CD8-positive, alpha-beta memory T cell (primary cell): ENCODE measurements around the gene GALNT10. TPM values are rescaled to one million over a fixed set of nuclear protein-coding genes. Genes with fewer than 3 reads are reported as not detected.

ENCODE experiments used
- CTCF ChIA-PET: fragments of 350-600 bp; sonication (Branson Sonifier 250); formaldehyde crosslinking; loops from one replicate; lab custom pipeline; 2021; ENCODE audit warnings: antibody characterized with exemption; lab: Charles Lee
- POLR2A ChIA-PET: fragments of 350-600 bp; sonication (Branson Sonifier 250); formaldehyde crosslinking; loops from one replicate; lab custom pipeline; 2021; ENCODE audit warnings: antibody characterized with exemption; lab: Charles Lee
- DNase-seq, 5 donors: peaks; one replicate each; pipeline versions ENCODE4 v3.0.0 to v3.0.0-alpha.2; 2020 to 2022; ENCODE audit warnings: mixed read lengths in 1 of 5
- H3K27ac ChIP-seq: one replicate; pipeline ENCODE4 v1.7.0; 2013; ENCODE audit warnings: low read depth, mild to moderate bottlenecking, low read length, moderate library complexity
- H3K27me3 ChIP-seq: 2 replicates; pipeline ENCODE4 v1.7.0; 2013; ENCODE audit warnings: low read length, mild to moderate bottlenecking; ENCODE audit not compliant: insufficient read depth, poor library complexity, severe bottlenecking
- H3K36me3 ChIP-seq: 2 replicates; pipeline ENCODE4 v1.7.0; 2013; ENCODE audit warnings: mild to moderate bottlenecking, low read length, moderate library complexity; ENCODE audit not compliant: insufficient read depth
- H3K4me1 ChIP-seq: 2 replicates; pipeline ENCODE4 v1.7.0; 2013; ENCODE audit warnings: mild to moderate bottlenecking, low read length, moderate library complexity; ENCODE audit not compliant: insufficient read depth
- H3K4me3 ChIP-seq: 2 replicates; pipeline ENCODE4 v1.7.0; 2013; ENCODE audit warnings: mild to moderate bottlenecking, low read length
- H3K9me3 ChIP-seq: 2 replicates; pipeline ENCODE4 v1.7.0; 2013; ENCODE audit warnings: mild to moderate bottlenecking, low read length
- H3K27ac Mint-ChIP-seq, 8 donors: one replicate each; pipeline ENCODE4 v1.8.0; 2020 to 2021; ENCODE audit warnings: mixed read lengths in 8 of 8, mild to moderate bottlenecking in 6 of 8, inconsistent platforms in 3 of 8, moderate library complexity in 3 of 8
- H3K27me3 Mint-ChIP-seq, 2 donors: one replicate each; pipeline ENCODE4 v1.8.0; 2020 to 2021; ENCODE audit warnings: mixed read lengths in 2 of 2, mild to moderate bottlenecking in 1 of 2, moderate library complexity in 1 of 2
- H3K36me3 Mint-ChIP-seq, 3 donors: one replicate each; pipeline ENCODE4 v1.8.0; 2020 to 2021; ENCODE audit warnings: mixed read lengths in 3 of 3, inconsistent platforms in 1 of 3, mild to moderate bottlenecking in 1 of 3
- H3K4me1 Mint-ChIP-seq, 3 donors: one replicate each; pipeline ENCODE4 v1.8.0; 2020 to 2021; ENCODE audit warnings: mixed read lengths in 3 of 3, inconsistent platforms in 1 of 3, mild to moderate bottlenecking in 1 of 3
- H3K4me3 Mint-ChIP-seq, 7 donors: one replicate each; pipeline ENCODE4 v1.8.0; 2020 to 2021; ENCODE audit warnings: mixed read lengths in 7 of 7, mild to moderate bottlenecking in 6 of 7, moderate library complexity in 4 of 7, inconsistent platforms in 2 of 7
- H3K9me3 Mint-ChIP-seq, 5 donors: one replicate each; pipeline ENCODE4 v1.8.0; 2020 to 2022; ENCODE audit warnings: mixed read lengths in 5 of 5, mild to moderate bottlenecking in 3 of 5, moderate library complexity in 2 of 5, inconsistent platforms in 1 of 5
- polyA plus RNA-seq: library from polyadenylated mRNA; unstranded; fragments of 300-500 nt; fragmentation: Illumina TruSeq; gene quantifications from one replicate; pipeline ENCODE4 v1.2.3, GENCODE V29; 2021
- total RNA-seq, 2 experiments: library from RNA; stranded (reverse); gene quantifications; one replicate each; pipeline ENCODE4 v1.2.3, GENCODE V29; 2021

Gene GALNT10
- total and polyA plus RNA-seq, 3 experiments from 2014 or later: 27.6 to 32.1 (median 28.0) TPM

DNA sequence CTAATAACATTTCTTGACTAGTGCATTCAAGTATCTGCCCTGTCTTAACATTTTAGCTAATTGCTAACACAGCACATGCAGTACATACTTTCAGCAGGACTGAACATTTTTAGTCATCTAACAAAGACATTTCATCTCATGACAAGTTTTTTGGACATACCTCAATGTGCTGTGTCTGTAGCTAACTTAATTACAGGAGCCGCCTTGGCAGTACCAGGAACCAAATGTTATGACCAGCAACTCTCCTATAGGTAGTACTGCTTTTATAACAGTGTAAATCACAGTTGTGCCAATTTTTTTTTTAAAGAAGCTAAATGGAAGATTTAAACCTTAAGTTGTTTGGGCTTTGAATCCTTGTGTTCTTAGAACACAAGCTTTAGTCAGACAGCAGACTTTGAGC, 155.9 kb downstream of the GALNT10 start:
- H3K4me3 Mint-ChIP-seq: no peak overlapping the region
- H3K36me3 Mint-ChIP-seq: peaks cover 0 to 23% (median 4%) of the 10 kb centered on the region in 3 donors
- H3K4me3 ChIP-seq: no peak overlapping the region
- H3K9me3 Mint-ChIP-seq: no peaks in the 10 kb centered on the region
- no peaks in the 10 kb centered on the region for H3K27me3 Mint-ChIP-seq
- no peak for DNase-seq
- H3K4me1 Mint-ChIP-seq: peaks cover 2 to 6% (median 3%) of the 10 kb centered on the region in 3 donors
- no peaks in the 10 kb centered on the region for H3K27me3 ChIP-seq
- H3K9me3 ChIP-seq: no peaks in the 10 kb centered on the region
- CTCF ChIA-PET: no interaction called here
- H3K4me1 ChIP-seq: no peaks in the 10 kb centered on the region
- H3K27ac ChIP-seq: no peak overlapping the region
- no peak overlapping the region for H3K27ac Mint-ChIP-seq
- H3K36me3 ChIP-seq: no peaks in the 10 kb centered on the region
- POLR2A ChIA-PET: no interaction called here

DNA sequence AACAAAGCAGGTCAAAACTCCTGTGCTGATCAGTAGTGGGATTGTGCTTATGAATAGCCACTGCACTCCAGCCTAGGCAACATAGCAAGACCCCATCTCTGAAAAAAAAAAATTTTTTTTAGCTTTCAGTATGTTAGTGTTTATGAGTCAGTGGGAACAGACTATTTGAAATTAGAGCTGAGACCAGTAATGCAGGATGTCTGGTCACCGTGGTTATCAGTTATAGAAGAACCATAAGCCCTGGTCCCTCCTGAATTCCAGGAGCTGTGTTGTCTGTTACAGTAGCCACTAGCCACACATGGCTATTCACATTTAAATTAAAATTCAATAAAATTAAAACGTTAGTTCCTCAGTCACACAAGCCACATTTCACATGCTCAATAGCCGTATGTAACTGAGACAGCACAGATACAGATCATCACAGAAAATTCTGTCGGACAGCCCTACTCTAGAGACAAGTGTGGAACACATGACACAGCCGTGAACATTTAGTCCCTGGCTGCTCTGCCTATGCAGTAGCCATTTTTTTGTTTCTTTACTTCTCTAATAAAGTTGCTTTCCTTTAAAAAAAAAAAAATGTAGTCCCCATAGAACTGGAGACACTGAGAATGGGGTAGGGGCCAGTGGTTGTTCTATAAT, 159.2 kb downstream of the GALNT10 start:
- DNase-seq: no peak
- H3K27me3 ChIP-seq: no peaks in the 10 kb centered on the region
- H3K9me3 ChIP-seq: no peaks in the 10 kb centered on the region
- no peaks in the 10 kb centered on the region for H3K36me3 ChIP-seq
- Mint-ChIP-seq H3K9me3 (no peaks in the 10 kb centered on the region), H3K27me3 (no peaks in the 10 kb centered on the region), H3K27ac (no peak overlapping the region), H3K4me3 (no peak overlapping the region), H3K4me1 (peaks cover 14 to 16% (median 14%) of the 10 kb centered on the region in 3 donors), H3K36me3 (peaks cover 0 to 19% (median 6%) of the 10 kb centered on the region in 3 donors)
- ChIA-PET CTCF (interaction anchor here (1.2 kb wide), 1 partner anchor 9 kb away, joined by 3 read pairs; no protein-coding TSS in a partner anchor), POLR2A (no interaction called here)
- no peaks in the 10 kb centered on the region for H3K4me1 ChIP-seq
- H3K27ac ChIP-seq: no peak overlapping the region
- H3K4me3 ChIP-seq: no peak overlapping the region

DNA sequence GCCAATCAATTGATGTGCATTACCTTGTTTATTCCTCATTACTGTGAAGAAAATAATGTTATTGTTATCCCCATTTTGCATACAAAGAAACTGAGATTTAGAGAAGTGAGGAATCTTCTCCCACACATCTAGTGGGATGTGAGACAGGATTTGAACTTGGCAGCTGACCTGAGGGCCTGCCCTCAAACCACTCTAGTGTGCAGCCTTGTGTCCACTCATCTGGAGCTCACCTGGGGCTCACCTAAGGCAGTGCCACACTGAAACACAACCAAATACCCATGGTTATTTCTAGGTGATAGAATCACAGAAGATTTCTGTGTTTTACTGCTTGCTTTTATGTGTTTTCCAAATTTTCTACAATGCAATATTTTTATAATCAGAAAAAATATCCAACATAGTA, 160.6 kb downstream of the GALNT10 start:
- H3K4me1 Mint-ChIP-seq: peaks cover 16 to 24% (median 17%) of the 10 kb centered on the region in 3 donors
- POLR2A ChIA-PET: no interaction called here
- Histone ChIP-seq H3K9me3 (no peaks in the 10 kb centered on the region), H3K4me1 (no peaks in the 10 kb centered on the region), H3K36me3 (no peaks in the 10 kb centered on the region), H3K27ac (no peak overlapping the region), H3K4me3 (no peak overlapping the region), H3K27me3 (no peaks in the 10 kb centered on the region)
- no peak overlapping the region for H3K27ac Mint-ChIP-seq
- H3K4me3 Mint-ChIP-seq: no peak overlapping the region
- DNase-seq: no peak
- CTCF ChIA-PET: no interaction called here
- no peaks in the 10 kb centered on the region for H3K27me3 Mint-ChIP-seq
- H3K36me3 Mint-ChIP-seq: peaks cover 0 to 24% (median 6%) of the 10 kb centered on the region in 3 donors
- H3K9me3 Mint-ChIP-seq: no peaks in the 10 kb centered on the region

DNA sequence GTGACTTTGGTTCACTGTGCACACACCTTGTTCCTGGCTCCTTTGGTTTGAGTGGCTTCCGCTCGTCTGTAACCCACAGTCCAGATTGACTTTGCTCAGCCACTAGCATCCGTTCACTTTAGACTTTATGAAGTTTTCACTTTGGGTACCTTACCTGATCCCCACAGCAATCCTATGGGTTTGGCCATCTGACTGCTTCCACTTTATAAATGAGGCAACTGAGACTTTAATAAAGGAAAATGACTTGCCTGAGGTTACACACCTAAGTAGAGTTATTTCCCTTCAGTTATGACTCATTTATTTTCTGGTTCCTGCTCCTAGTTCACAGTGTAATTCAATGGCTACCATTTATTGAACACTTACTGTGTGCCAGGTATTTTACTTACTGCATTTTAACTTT, 161.0 kb downstream of the GALNT10 start:
- no peaks in the 10 kb centered on the region for H3K27me3 Mint-ChIP-seq
- peak overlapping the region in 1 of 8 donors; percentile 1 for H3K27ac Mint-ChIP-seq
- H3K4me1 ChIP-seq: no peaks in the 10 kb centered on the region
- H3K9me3 Mint-ChIP-seq: no peaks in the 10 kb centered on the region
- DNase-seq: no peak
- ChIA-PET CTCF (no interaction called here), POLR2A (no interaction called here)
- no peak overlapping the region for H3K4me3 Mint-ChIP-seq
- peaks cover 17 to 25% (median 18%) of the 10 kb centered on the region in 3 donors for H3K4me1 Mint-ChIP-seq
- no peaks in the 10 kb centered on the region for H3K36me3 ChIP-seq
- H3K4me3 ChIP-seq: no peak overlapping the region
- H3K27ac ChIP-seq: no peak overlapping the region
- no peaks in the 10 kb centered on the region for H3K9me3 ChIP-seq
- H3K36me3 Mint-ChIP-seq: peaks cover 0 to 25% (median 6%) of the 10 kb centered on the region in 3 donors
- H3K27me3 ChIP-seq: no peaks in the 10 kb centered on the region

DNA sequence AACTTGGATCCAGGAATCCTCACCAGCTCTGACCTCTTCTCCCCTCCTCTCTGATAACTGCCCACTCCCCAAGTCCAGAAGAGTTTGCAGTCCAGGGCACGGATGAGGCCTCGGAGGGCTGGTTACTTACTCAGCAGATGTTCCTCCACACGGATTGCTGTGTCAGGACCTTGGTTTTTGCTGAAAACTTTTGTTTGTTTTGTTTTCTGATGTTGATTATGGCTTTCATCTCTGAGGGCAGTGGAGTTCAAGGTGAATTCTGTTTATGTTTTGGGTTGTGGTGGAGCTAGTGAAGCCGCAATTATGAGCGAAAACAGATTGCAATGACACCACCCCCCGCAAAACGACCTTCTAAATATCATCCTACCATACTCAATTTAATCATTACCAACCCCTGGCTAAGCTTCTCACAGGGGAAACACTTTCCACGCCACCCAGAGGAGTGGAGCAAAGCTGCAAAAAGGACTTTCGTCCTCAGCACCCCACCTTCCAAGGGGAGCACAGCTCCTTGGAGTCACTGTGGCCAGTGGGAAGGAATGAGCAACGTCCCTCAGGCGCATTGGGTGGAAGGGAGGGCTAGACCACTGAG, 162.5 kb downstream of the GALNT10 start:
- Mint-ChIP-seq H3K27ac (peak overlapping the region in 1 of 8 donors; percentile 91), H3K36me3 (peaks cover 0 to 26% (median 9%) of the 10 kb centered on the region in 3 donors), H3K9me3 (no peaks in the 10 kb centered on the region), H3K27me3 (no peaks in the 10 kb centered on the region), H3K4me3 (no peak overlapping the region), H3K4me1 (peaks cover 16 to 25% (median 18%) of the 10 kb centered on the region in 3 donors)
- Histone ChIP-seq H3K9me3 (no peaks in the 10 kb centered on the region), H3K4me3 (no peak overlapping the region), H3K27ac (no peak overlapping the region), H3K36me3 (no peaks in the 10 kb centered on the region), H3K4me1 (no peaks in the 10 kb centered on the region), H3K27me3 (no peaks in the 10 kb centered on the region)
- ChIA-PET POLR2A (no interaction called here), CTCF (no interaction called here)
- DNase-seq: no peak

DNA sequence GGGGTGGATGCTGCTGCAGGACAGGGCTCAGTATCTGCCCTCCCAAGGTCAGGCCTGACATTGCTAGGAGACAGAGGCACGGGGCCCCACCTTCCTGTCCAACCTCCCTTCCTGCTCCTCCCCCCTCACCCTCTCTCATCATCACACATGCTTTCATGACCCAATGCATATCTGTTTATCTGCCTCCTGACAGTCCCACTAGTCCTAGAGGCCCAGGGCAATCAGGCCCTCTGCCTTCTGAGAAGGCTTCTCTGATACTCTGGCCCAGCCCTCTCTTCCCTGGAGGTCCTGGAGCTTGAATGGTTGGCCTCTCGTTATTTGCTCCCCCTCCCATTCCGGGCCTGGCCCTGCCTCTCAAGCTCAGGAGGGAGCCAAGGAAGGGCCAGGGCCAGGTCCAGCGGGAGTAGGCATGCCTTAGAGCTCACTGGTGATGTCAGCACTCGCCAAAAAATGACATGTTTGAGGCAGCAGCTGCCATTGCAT, 164.6 kb downstream of the GALNT10 start:
- Histone ChIP-seq H3K27me3 (no peaks in the 10 kb centered on the region), H3K36me3 (no peaks in the 10 kb centered on the region), H3K27ac (no peak overlapping the region), H3K4me1 (no peaks in the 10 kb centered on the region), H3K4me3 (no peak overlapping the region), H3K9me3 (no peaks in the 10 kb centered on the region)
- POLR2A ChIA-PET: no interaction called here
- Mint-ChIP-seq H3K9me3 (no peaks in the 10 kb centered on the region), H3K4me1 (peaks cover 16 to 25% (median 18%) of the 10 kb centered on the region in 3 donors), H3K27ac (peak overlapping the region in 2 of 8 donors; percentile 54 to 58), H3K36me3 (peaks cover 0 to 22% (median 9%) of the 10 kb centered on the region in 3 donors), H3K4me3 (no peak overlapping the region), H3K27me3 (no peaks in the 10 kb centered on the region)
- CTCF ChIA-PET: interaction anchor here (0.9 to 1.3 kb wide), 3 partner anchors 11 to 50 kb away, joined by 3 read pairs; no protein-coding TSS in a partner anchor
- no peak for DNase-seq

DNA sequence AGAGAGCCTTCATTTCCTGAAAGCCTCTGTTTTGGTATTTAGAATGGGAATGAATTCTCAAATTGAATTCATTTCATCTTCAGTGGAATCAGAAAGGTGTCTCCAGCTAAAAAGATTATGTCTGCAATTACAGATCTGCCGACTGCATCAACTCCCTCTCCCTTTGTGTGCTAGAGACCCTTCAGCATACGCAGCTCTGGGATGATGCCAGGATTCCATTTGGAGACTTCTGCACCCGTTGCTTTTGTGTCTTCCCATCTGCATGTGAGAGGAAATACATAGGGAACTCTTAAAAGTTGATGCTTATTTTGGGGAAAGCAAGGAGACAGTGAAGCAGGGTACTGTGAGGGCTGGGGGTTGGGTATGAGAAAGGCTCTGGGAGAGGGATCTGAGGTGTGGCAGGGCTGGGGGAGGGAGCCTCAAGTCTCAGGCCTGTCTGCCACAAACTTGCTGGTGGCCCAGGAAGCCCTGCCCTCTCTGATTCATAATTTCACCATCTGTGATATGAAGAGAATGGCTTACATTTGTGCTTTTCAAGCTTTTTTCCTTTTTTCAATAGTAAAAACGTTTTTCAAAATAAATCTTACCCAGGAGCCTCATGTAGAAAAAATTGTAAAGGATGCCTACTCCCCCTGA, 165.6 kb downstream of the GALNT10 start:
- no peak for DNase-seq
- POLR2A ChIA-PET: no interaction called here
- H3K4me1 Mint-ChIP-seq: peaks cover 16 to 25% (median 18%) of the 10 kb centered on the region in 3 donors
- Histone ChIP-seq H3K27me3 (no peaks in the 10 kb centered on the region), H3K36me3 (no peaks in the 10 kb centered on the region), H3K27ac (no peak overlapping the region), H3K4me1 (no peaks in the 10 kb centered on the region), H3K9me3 (no peaks in the 10 kb centered on the region), H3K4me3 (no peak overlapping the region)
- H3K27me3 Mint-ChIP-seq: no peaks in the 10 kb centered on the region
- CTCF ChIA-PET: interaction anchor here (0.9 to 1.3 kb wide), 2 partner anchors 12 to 49 kb away, joined by 3 read pairs; no protein-coding TSS in a partner anchor
- peak overlapping the region in 1 of 8 donors; percentile 12 for H3K27ac Mint-ChIP-seq
- no peaks in the 10 kb centered on the region for H3K9me3 Mint-ChIP-seq
- peaks cover 0 to 19% (median 9%) of the 10 kb centered on the region in 3 donors for H3K36me3 Mint-ChIP-seq
- no peak overlapping the region for H3K4me3 Mint-ChIP-seq

DNA sequence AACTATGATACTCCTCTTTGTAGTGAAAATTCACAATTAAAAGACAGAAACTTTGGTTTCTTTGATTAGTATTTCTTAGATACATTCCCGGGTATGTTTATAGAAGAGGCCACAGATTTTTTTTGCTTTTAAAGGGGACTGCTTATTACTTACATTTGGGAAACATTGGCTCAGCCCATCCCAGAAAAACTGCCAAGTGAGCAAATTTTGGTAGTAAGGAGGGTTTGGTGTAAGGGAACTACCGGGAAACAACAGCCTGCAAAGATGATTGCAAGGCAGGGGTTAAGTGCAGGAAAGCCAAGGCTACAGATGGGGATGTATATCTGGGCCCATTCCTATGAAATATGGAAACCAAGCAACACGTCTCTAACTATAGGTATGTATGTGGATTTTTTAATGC, 166.4 kb downstream of the GALNT10 start:
- Mint-ChIP-seq H3K4me3 (no peak overlapping the region), H3K27me3 (no peaks in the 10 kb centered on the region), H3K36me3 (peaks cover 0 to 19% (median 8%) of the 10 kb centered on the region in 3 donors), H3K27ac (peak overlapping the region in 1 of 8 donors; percentile 43), H3K9me3 (no peaks in the 10 kb centered on the region), H3K4me1 (peaks cover 11 to 21% (median 13%) of the 10 kb centered on the region in 3 donors)
- no peak for DNase-seq
- Histone ChIP-seq H3K4me1 (no peaks in the 10 kb centered on the region), H3K36me3 (no peaks in the 10 kb centered on the region), H3K9me3 (no peaks in the 10 kb centered on the region), H3K27me3 (no peaks in the 10 kb centered on the region), H3K4me3 (no peak overlapping the region), H3K27ac (no peak overlapping the region)
- CTCF ChIA-PET: no interaction called here
- POLR2A ChIA-PET: no interaction called here
